Measurements from ENCODE around the gene IRAK1. TPM values are rescaled to one million over a fixed set of nuclear protein-coding genes. Genes with fewer than 3 reads are reported as not detected.
A peak's percentile ranks its signal among the peaks of the same experiment; 100 is the strongest.

The IRAK1 gene
- total and polyA plus RNA-seq, 9 of the 15 experiments (the other 6 are each of a cell fraction or from before 2014, with no cell fraction given): 11.6 to 261 (median 91.6) TPM

- TF ChIP-seq E4F1 (CRISPR knock-in tag; IDR thresholded peaks at IDR 0.05; ENCODE audit: borderline replicate concordance): no peak
- peak; percentile 21 for TF ChIP-seq TAF9B (IDR thresholded peaks at IDR 0.05; ENCODE audit: partially characterized antibody)
- no peak for TF ChIP-seq SMAD3 (CRISPR knock-in tag; conservative IDR thresholded peaks at IDR 0.05)
- no peak for TF ChIP-seq GATAD2A (IDR thresholded peaks at IDR 0.05)
- TF ChIP-seq EP400 (IDR thresholded peaks at IDR 0.05): peak; percentile 55; the same call in 1 of the 2 replicates
- TF ChIP-seq NCOA2 (IDR thresholded peaks at IDR 0.05; ENCODE audit: partially characterized antibody in 2 of 2): no peak
- TF ChIP-seq NR1H2 (CRISPR knock-in tag; IDR thresholded peaks at IDR 0.05): no peak
- TF ChIP-seq NFIC (IDR thresholded peaks at IDR 0.05): 0 out of 2 replicates have a peak, but pooled peaks have one; percentile 40
- 0 out of 2 replicates have a peak, but pooled peaks have one; percentile 44 for TF ChIP-seq BCOR (IDR thresholded peaks at IDR 0.05)
- no peak for TF ChIP-seq HOXB6 (CRISPR knock-in tag; IDR thresholded peaks at IDR 0.05; ENCODE audit: borderline replicate concordance)
- TF ChIP-seq ERF (CRISPR knock-in tag; IDR thresholded peaks at IDR 0.05): no peak
- no peak for TF ChIP-seq SOX6 (IDR thresholded peaks at IDR 0.05)
- 0 out of 2 replicates have a peak, but pooled peaks have one; percentile 31 for TF ChIP-seq ZNF766 (CRISPR knock-in tag; conservative IDR thresholded peaks at IDR 0.05)
- TF ChIP-seq ZBTB40 (IDR thresholded peaks at IDR 0.05): 0 out of 2 replicates have a peak, but pooled peaks have one; percentile 34
- no peak for TF ChIP-seq ZBTB40 (CRISPR knock-in tag; IDR thresholded peaks at IDR 0.05)
- 0 out of 2 replicates have a peak, but pooled peaks have one; percentile 21 for TF ChIP-seq ZNF589 (CRISPR knock-in tag; IDR thresholded peaks at IDR 0.05; ENCODE audit: low read depth)
- no peak for TF ChIP-seq MECOM (CRISPR knock-in tag; IDR thresholded peaks at IDR 0.05)
These were observed 46.3 kb downstream of the IRAK1 start (continued) for GRCh38 chrX:153973127-153974002.
